HCT116 (cell line): ENCODE measurements around the gene GABRB3. TPM values are rescaled to one million over a fixed set of nuclear protein-coding genes. Genes with fewer than 3 reads are reported as not detected.

Experiments used
- ATAC-seq: fragments of 200-7000 bp; cut with Tn5 transposase; 2 replicates; pipeline ENCODE4 v1.9.1; 2020; ENCODE audit warnings: mild to moderate bottlenecking, moderate library complexity
- BruUV-seq: library from RNA; stranded (reverse); fragments of 400-500 nt; replicated peaks from 2 replicates; lab custom pipeline; 2021; lab: Mats Ljungman, UMichigan
- CTCF ChIA-PET: fragments of 300-600 bp; sonication (Branson Sonifier 250); formaldehyde crosslinking; loops from one replicate; lab custom pipeline; 2021; ENCODE audit warnings: antibody characterized with exemption; lab: Charles Lee
- POLR2A ChIA-PET: fragments of 300-600, 350-600 bp; sonication (Branson Sonifier 250); formaldehyde crosslinking; loops from one replicate; lab custom pipeline; 2021; ENCODE audit warnings: antibody characterized with exemption; lab: Charles Lee
- RAD21 ChIA-PET, 2 experiments: fragments of 300-600 bp; sonication (Branson Sonifier 250); formaldehyde crosslinking; loops; one replicate each; lab custom pipeline; 2023; ENCODE audit warnings: low total read pairs in 2 of 2; ENCODE audit not compliant: uncharacterized antibody in 2 of 2, unreplicated experiment in 2 of 2, low non-redundant PET in 1 of 2; lab: Charles Lee
- DNase-seq: peaks from one replicate; pipeline ENCODE4 v3.0.0-alpha.2; 2010; ENCODE audit warnings: low read depth, low spot score
- H2AFZ ChIP-seq: fragments of 200-600 bp; shearing (Covaris generic), sonication (generic); 2 replicates; pipeline ENCODE4 v1.6.1; 2017; ENCODE audit warnings: low read depth, mixed run types, mixed read lengths, antibody characterized with exemption, low read length; ENCODE audit not compliant: poor library complexity, severe bottlenecking
- H3K27ac ChIP-seq: 2 replicates; pipeline ENCODE4 v1.5.1; 2012; ENCODE audit warnings: low read depth, low read length
- H3K27me3 ChIP-seq: fragments of 200-600 bp; sonication (generic); 2 replicates; pipeline ENCODE4 v1.6.1; 2016; ENCODE audit warnings: mixed run types, low read length, mixed read lengths; ENCODE audit not compliant: insufficient read depth
- H3K36me3 ChIP-seq, 2 experiments: fragments of 200-500 bp in 1 of 2; fragments of 200-600 bp in 1 of 2; sonication (Bioruptor generic) in 1 of 2; sonication (generic) in 1 of 2; 2 replicates each; pipeline versions ENCODE4 v1.5.1 to v1.6.1; 2014 to 2016; ENCODE audit warnings: low read length in 2 of 2, inconsistent platforms in 1 of 2, mixed read lengths in 1 of 2, mixed run types in 1 of 2; ENCODE audit not compliant: insufficient read depth in 2 of 2, control insufficient read depth in 1 of 2
- H3K4me1 ChIP-seq, 2 experiments: fragments of 200-600 bp in 1 of 2; sonication (generic) in 1 of 2; 2 replicates each; pipeline versions ENCODE4 v1.5.1 to v1.6.1; 2012 to 2017; ENCODE audit warnings: low read length in 2 of 2, inconsistent platforms in 1 of 2, mild to moderate bottlenecking in 1 of 2, mixed read lengths in 1 of 2, mixed run types in 1 of 2, moderate library complexity in 1 of 2; ENCODE audit not compliant: insufficient read depth in 2 of 2, control insufficient read depth in 1 of 2
- H3K4me2 ChIP-seq: fragments of 200-600 bp; sonication (generic); 2 replicates; pipeline ENCODE4 v1.6.1; 2017; ENCODE audit warnings: mixed run types, low read length, mixed read lengths
- H3K4me3 ChIP-seq, 2 experiments: fragments of 200-600 bp in 1 of 2; sonication (generic) in 1 of 2; replicated peaks in 1 of 2; 2 replicates each; pipeline ENCODE4 v1.5.1; 2011 to 2016; ENCODE audit warnings: low read length in 2 of 2, control low read depth in 1 of 2, low read depth in 1 of 2, mild to moderate bottlenecking in 1 of 2, mixed read lengths in 1 of 2, mixed run types in 1 of 2
- H3K79me2 ChIP-seq: fragments of 200-600 bp; sonication (generic); 2 replicates; pipeline ENCODE4 v1.6.1; 2017; ENCODE audit warnings: mild to moderate bottlenecking, mixed run types, low read length, moderate library complexity, mixed read lengths; ENCODE audit not compliant: insufficient read depth
- H3K9ac ChIP-seq: fragments of 200-600 bp; sonication (generic); 2 replicates; pipeline ENCODE4 v1.6.1; 2016; ENCODE audit warnings: low read length, mixed read lengths
- H3K9me2 ChIP-seq: fragments of 200-600 bp; sonication (generic), shearing (Covaris generic); 2 replicates; pipeline ENCODE4 v1.6.1; 2017; ENCODE audit warnings: mixed run types, mild to moderate bottlenecking, moderate library complexity; ENCODE audit not compliant: insufficient read depth
- H3K9me3 ChIP-seq, 2 experiments: fragments of 200-500 bp in 1 of 2; fragments of 200-600 bp in 1 of 2; sonication (Bioruptor generic) in 1 of 2; sonication (generic) in 1 of 2; 2 replicates each; pipeline ENCODE4 v1.6.1; 2014 to 2017; ENCODE audit warnings: low read length in 2 of 2, mixed read lengths in 2 of 2, inconsistent platforms in 1 of 2, low read depth in 1 of 2, mild to moderate bottlenecking in 1 of 2, mixed run types in 1 of 2, moderate library complexity in 1 of 2; ENCODE audit not compliant: control insufficient read depth in 1 of 2, insufficient read depth in 1 of 2
- H4K20me1 ChIP-seq: fragments of 200-600 bp; sonication (generic), shearing (Covaris generic); 2 replicates; pipeline ENCODE4 v1.6.1; 2017; ENCODE audit warnings: mixed run types, mild to moderate bottlenecking, moderate library complexity; ENCODE audit not compliant: insufficient read depth
- ATF3 ChIP-seq: IDR thresholded peaks from 2 replicates; pipeline ENCODE4 v1.6.1; 2012
- CBX3 ChIP-seq: IDR thresholded peaks from 2 replicates; pipeline ENCODE4 v1.6.1; 2012; ENCODE audit warnings: low read depth
- EGR1 ChIP-seq: IDR thresholded peaks from 2 replicates; pipeline ENCODE4 v1.6.1; 2012; ENCODE audit warnings: low read depth
- ELF1 ChIP-seq: IDR thresholded peaks from 2 replicates; pipeline ENCODE4 v1.6.1; 2012; ENCODE audit warnings: low read depth, borderline replicate concordance
- EZH2 ChIP-seq: fragments of 200-600 bp; sonication (generic); IDR thresholded peaks from 2 replicates; pipeline ENCODE4 v1.6.1; 2017; ENCODE audit warnings: antibody characterized with exemption, mixed run types
- EZH2phosphoT487 ChIP-seq: fragments of 200-600 bp; IDR thresholded peaks from 2 replicates; pipeline ENCODE4 v1.6.1; 2018; ENCODE audit warnings: antibody characterized with exemption, borderline replicate concordance
- FOSL1 ChIP-seq: IDR thresholded peaks from 2 replicates; pipeline ENCODE4 v1.6.1; 2012; ENCODE audit warnings: low read depth
- JUND ChIP-seq: IDR thresholded peaks from 2 replicates; pipeline ENCODE4 v1.6.1; 2012
- POLR2AphosphoS5 ChIP-seq: IDR thresholded peaks from 2 replicates; pipeline ENCODE4 v1.6.1; 2011; ENCODE audit warnings: mild to moderate bottlenecking, low read depth, low read length, moderate library complexity
- RAD21 ChIP-seq: IDR thresholded peaks from 2 replicates; pipeline ENCODE4 v1.6.1; 2012; ENCODE audit warnings: low read depth, mild to moderate bottlenecking
- REST ChIP-seq: IDR thresholded peaks from 2 replicates; pipeline ENCODE4 v1.6.1; 2012; ENCODE audit warnings: low read depth
- SIN3A ChIP-seq: IDR thresholded peaks from 2 replicates; pipeline ENCODE4 v1.6.1; 2012; ENCODE audit warnings: low read depth
- SP1 ChIP-seq: IDR thresholded peaks from 2 replicates; pipeline ENCODE4 v1.6.1; 2012; ENCODE audit warnings: low read depth
- SRF ChIP-seq: IDR thresholded peaks from 2 replicates; pipeline ENCODE4 v1.6.1; 2012; ENCODE audit warnings: low read depth
- TCF7L2 ChIP-seq: IDR thresholded peaks from 2 replicates; pipeline ENCODE4 v1.7.0; 2011; ENCODE audit warnings: borderline replicate concordance, inconsistent platforms; ENCODE audit not compliant: insufficient read depth, insufficient read length; ENCODE audit errors: extremely low read depth
- YY1 ChIP-seq: IDR thresholded peaks from 2 replicates; pipeline ENCODE4 v1.6.1; 2011; ENCODE audit warnings: low read length, low read depth, moderate library complexity, mild to moderate bottlenecking; ENCODE audit not compliant: insufficient replicate concordance; ENCODE audit errors: extremely low read depth
- ZFX ChIP-seq: fragments of 450-650 bp; IDR thresholded peaks from 2 replicates; pipeline ENCODE4 v1.6.1; 2017
- ZNF274 ChIP-seq: fragments of 200-500 bp; sonication (Bioruptor generic); IDR thresholded peaks from 2 replicates; pipeline ENCODE4 v1.6.1; 2014; ENCODE audit warnings: mild to moderate bottlenecking, low read depth, low read length, inconsistent platforms
- intact Hi-C: fragments of 100-400 bp; cut with micrococcal nuclease; formaldehyde crosslinking; loops from 2 replicates; pipeline ENCODE4 v1.10.0; 2022
- total RNA-seq: library from RNA; stranded (reverse); gene quantifications from one replicate; pipeline ENCODE4 v1.2.1, GENCODE V29; 2021; ENCODE audit not compliant: unreplicated experiment
- TF ChIP-seq, protein P1 (sequence below): IDR thresholded peaks from 2 replicates; pipeline ENCODE4 v1.6.1; 2011; ENCODE audit warnings: mild to moderate bottlenecking, low read length, moderate library complexity; ENCODE audit not compliant: insufficient replicate concordance; ENCODE audit errors: extremely low read depth

The GABRB3 gene
- total RNA-seq, 1 experiment from 2014 or later: 0.52 TPM

DNA sequence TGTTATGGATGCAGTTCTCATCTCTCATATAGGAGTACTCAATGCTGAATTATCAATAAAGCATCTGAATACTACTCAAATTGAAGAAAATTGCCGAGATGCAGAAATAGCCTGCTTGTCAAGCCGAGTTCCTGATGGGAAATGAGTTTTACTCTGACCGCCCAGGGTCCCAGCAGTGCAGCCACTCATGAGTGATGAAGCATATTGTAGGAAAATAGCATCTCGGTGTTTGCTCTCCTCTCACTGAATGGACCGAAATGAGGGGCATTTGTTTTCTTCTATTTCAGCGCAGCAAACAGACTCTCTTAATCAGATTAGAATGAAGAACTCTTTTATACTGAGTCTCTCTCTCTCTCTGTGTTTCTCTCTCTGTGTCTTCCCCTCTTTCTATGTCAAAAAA lies 190.0 kb downstream of the GABRB3 start:
- H3K4me1 ChIP-seq: no peaks in the 10 kb centered on the region
- H4K20me1 ChIP-seq: no peaks in the 10 kb centered on the region
- no peak for DNase-seq
- no peak overlapping the region for H2AFZ ChIP-seq
- peaks cover 6 to 48% of the 10 kb centered on the region in 2 experiments; a peak in 2 of 4 replicates for H3K9me3 ChIP-seq
- BruUV-seq: no TSS peak
- H3K4me3 ChIP-seq: no peak overlapping the region
- H3K9ac ChIP-seq: no peak overlapping the region
- no peak for TF ChIP-seq SIN3A
- TF ChIP-seq, protein P1, sequence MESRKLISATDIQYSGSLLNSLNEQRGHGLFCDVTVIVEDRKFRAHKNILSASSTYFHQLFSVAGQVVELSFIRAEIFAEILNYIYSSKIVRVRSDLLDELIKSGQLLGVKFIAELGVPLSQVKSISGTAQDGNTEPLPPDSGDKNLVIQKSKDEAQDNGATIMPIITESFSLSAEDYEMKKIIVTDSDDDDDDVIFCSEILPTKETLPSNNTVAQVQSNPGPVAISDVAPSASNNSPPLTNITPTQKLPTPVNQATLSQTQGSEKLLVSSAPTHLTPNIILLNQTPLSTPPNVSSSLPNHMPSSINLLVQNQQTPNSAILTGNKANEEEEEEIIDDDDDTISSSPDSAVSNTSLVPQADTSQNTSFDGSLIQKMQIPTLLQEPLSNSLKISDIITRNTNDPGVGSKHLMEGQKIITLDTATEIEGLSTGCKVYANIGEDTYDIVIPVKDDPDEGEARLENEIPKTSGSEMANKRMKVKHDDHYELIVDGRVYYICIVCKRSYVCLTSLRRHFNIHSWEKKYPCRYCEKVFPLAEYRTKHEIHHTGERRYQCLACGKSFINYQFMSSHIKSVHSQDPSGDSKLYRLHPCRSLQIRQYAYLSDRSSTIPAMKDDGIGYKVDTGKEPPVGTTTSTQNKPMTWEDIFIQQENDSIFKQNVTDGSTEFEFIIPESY: no peak
- TF ChIP-seq YY1: no peak
- no peak for TF ChIP-seq EGR1
- no peak for TF ChIP-seq TCF7L2
- TF ChIP-seq ELF1: no peak
- TF ChIP-seq CBX3: no peak
- no peak for TF ChIP-seq REST
- TF ChIP-seq SP1: no peak
- no peak for TF ChIP-seq EZH2phosphoT487
- no peak for TF ChIP-seq POLR2AphosphoS5
- TF ChIP-seq RAD21: no peak
- no peak for TF ChIP-seq JUND
- no peak for TF ChIP-seq ZNF274
- TF ChIP-seq ZFX: no peak
- TF ChIP-seq SRF: no peak
- TF ChIP-seq ATF3: no peak
- no peak for TF ChIP-seq EZH2
- TF ChIP-seq FOSL1: no peak
- ATAC-seq: no peak
- no peak overlapping the region for H3K4me2 ChIP-seq
- no peaks in the 10 kb centered on the region for H3K27me3 ChIP-seq
- ChIA-PET CTCF (no interaction called here), POLR2A (no interaction called here), RAD21 (no interaction called here)
- intact Hi-C loops: no loop called here
- H3K79me2 ChIP-seq: no peaks in the 10 kb centered on the region
- H3K9me2 ChIP-seq: no peaks in the 10 kb centered on the region
- no peaks in the 10 kb centered on the region for H3K36me3 ChIP-seq
- H3K27ac ChIP-seq: no peak overlapping the region
